ENCODE results near the gene HSD17B13.
"Not testable (repeated sequence)": the region's sequence is repeated elsewhere in the genome, so short reads cannot be mapped to it uniquely, and the experiment has no call there.

The HSD17B13 gene

DNA sequence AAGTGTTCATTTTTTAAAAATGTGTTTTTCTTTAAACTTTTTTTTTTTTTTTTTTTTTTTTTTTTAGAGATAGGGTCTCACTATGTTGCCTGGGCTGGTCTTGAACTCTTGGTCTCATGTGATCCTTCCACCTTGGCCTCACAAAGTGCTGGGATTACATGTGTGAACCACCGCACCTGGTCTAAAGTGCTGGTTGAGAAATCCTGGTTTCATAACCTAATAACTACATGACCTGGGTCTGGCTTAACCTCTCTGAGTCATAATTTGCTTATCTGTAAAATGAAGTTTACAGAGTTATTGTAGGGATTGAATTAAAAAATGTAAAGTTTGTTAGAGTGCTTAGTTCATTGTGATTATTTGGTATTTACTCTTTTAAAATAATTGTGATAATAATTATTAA lies 5.2 kb downstream of the HSD17B13 start:
- DNase-seq (ENCODE audit: extremely low read depth, low read depth), result no peak
- TF ChIP-seq, protein P1, sequence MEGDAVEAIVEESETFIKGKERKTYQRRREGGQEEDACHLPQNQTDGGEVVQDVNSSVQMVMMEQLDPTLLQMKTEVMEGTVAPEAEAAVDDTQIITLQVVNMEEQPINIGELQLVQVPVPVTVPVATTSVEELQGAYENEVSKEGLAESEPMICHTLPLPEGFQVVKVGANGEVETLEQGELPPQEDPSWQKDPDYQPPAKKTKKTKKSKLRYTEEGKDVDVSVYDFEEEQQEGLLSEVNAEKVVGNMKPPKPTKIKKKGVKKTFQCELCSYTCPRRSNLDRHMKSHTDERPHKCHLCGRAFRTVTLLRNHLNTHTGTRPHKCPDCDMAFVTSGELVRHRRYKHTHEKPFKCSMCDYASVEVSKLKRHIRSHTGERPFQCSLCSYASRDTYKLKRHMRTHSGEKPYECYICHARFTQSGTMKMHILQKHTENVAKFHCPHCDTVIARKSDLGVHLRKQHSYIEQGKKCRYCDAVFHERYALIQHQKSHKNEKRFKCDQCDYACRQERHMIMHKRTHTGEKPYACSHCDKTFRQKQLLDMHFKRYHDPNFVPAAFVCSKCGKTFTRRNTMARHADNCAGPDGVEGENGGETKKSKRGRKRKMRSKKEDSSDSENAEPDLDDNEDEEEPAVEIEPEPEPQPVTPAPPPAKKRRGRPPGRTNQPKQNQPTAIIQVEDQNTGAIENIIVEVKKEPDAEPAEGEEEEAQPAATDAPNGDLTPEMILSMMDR (IDR thresholded peaks at IDR 0.05; ENCODE audit: low read depth, low read length, missing control alignments), result no peak
- H3K4me3 ChIP-seq (replicated peaks; ENCODE audit: low read depth, low read length), result no peak overlapping the region

DNA sequence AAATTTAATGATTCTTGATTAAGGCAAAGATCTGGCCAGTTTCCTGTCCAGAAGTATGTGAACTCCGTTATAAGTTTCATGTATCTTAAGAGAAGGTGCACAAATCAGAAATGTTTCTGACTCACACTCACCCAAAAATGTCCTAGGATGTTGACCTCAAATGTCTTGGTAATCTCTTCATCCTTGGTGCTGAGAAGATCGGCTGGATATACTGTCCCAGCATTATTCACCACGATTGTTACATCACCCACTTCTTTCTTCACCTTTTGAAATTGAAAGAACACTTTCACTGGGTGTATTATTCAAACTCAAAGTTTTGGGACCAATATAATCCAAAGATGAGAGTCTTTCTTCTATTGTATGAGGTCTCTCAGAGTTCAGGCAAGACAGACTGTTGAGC lies 5.7 kb downstream of the HSD17B13 start:
- H3K4me3 ChIP-seq (replicated peaks; ENCODE audit: low read depth, low read length), result no peak overlapping the region
- TF ChIP-seq, protein P1 (IDR thresholded peaks at IDR 0.05; ENCODE audit: low read depth, low read length, missing control alignments), result no peak
- DNase-seq (ENCODE audit: extremely low read depth, low read depth), result no peak

DNA sequence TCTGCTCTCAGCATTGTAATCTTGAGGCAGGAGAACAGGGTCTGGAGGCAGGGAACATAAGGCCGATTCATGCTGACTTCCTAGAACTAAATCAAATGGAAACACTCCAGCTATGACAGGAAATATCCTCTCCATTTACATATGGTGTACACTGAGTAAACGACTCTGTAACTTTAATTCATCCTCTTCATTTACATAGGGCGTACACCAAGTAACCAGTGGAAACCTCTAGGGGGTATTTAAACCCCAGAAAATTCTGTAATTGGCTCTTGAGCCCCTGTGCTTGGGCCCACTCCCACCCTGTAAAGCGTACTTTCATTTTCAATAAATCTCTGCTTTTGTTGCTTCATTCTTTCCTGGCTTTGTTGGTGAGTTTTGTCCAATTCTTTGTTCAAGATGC lies 7.7 kb downstream of the HSD17B13 start:
- DNase-seq (ENCODE audit: extremely low read depth, low read depth); H3K4me3 ChIP-seq (replicated peaks; ENCODE audit: low read depth, low read length): not testable (repeated sequence)

DNA sequence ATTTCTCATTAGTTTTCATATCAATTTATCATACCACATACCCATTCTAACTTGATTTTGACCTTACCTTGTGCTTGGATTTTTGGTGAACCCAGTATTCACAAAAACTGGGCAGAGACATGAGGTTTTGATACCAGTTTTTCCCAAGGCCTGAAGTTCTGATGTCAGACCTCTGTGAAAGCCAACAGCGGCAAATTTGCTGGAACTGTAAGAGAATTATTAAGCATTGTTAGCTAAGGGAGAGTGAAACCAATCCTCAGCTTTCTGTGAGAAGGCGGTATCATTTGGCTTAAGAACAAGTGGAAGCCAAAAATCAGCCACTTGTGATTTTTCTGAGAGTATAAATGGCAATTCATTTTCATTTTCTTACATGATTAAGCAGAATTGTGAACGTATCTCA lies 8.9 kb downstream of the HSD17B13 start:
- H3K4me3 ChIP-seq (replicated peaks; ENCODE audit: low read depth, low read length), result no peak overlapping the region
- TF ChIP-seq, protein P1 (IDR thresholded peaks at IDR 0.05; ENCODE audit: low read depth, low read length, missing control alignments), result no peak
- no peak for DNase-seq (ENCODE audit: extremely low read depth, low read depth)

DNA sequence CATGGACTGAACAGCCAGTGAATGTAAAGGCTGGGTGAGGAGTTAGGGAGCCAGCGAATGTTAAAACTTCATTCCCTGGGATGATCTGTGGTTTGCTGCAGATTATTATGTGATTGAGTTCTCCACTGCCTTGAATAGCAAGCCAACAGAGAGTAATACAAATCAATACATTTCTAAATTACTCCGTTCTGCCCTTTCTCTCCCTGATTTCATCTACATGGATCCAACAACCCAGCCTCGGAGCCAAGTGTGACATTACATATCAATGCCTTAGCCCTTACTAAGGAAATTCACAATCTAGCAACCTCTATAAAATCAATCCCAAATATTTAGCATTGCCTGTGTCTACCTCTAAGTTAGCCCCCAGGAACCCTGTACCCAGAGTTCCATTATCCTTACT lies 11.0 kb downstream of the HSD17B13 start:
- TF ChIP-seq, protein P1 (IDR thresholded peaks at IDR 0.05; ENCODE audit: low read depth, low read length, missing control alignments), result no peak
- DNase-seq (ENCODE audit: extremely low read depth, low read depth), result no peak
- no peak overlapping the region for H3K4me3 ChIP-seq (replicated peaks; ENCODE audit: low read depth, low read length)

DNA sequence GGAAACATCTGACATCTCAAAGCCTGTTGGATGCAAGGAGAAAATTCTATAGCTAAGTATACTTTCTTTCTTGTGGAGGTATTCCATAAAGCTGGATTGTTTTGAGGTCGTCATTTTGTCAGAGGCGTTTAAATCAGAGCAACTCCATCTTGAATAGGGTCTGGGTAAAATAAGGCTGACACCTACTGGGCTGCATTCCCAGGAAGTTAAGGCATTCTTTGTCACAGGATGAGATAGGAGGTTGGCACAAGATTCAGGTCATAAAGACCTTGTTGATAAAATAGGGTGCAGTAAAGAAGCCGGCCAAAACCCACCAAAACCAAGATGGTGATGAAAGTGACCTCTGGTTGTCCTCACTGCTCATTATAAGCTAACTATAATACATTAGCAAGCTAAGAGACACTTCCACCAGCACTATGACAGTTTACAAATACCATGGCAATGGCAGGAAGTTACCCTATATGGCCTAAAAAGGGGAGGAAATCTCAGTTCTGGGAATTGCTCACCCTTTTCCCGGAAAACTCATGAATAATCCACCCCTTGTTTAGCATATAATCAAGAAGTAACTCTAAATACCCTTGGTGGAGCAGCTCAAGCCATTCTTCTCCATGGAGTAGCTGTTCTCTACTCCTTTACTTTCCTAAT lies 11.9 kb downstream of the HSD17B13 start:
- TF ChIP-seq, protein P1 (IDR thresholded peaks at IDR 0.05; ENCODE audit: low read depth, low read length, missing control alignments), result no peak
- DNase-seq (ENCODE audit: extremely low read depth, low read depth), result no peak
- H3K4me3 ChIP-seq (replicated peaks; ENCODE audit: low read depth, low read length), result no peak overlapping the region

DNA sequence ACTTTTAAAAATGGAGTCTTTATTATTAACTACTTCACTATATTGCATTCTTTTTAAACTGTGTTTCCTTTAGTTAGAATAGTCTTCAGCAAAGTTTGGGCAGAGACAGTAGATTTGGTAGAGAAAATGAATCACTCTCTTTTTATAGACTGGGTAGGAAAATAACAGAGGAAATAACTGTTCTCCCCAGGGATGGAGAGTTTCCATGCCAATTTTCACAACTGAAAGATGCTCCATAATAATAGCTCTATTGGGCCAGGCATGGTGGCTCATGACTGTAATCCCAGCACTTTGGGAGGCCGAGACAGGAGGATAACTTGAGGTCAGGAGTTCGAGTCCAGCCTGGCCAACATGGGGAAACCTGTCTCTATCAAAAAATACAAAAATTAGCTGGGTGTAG lies 13.1 kb downstream of the HSD17B13 start:
- DNase-seq (ENCODE audit: extremely low read depth, low read depth), result no peak
- TF ChIP-seq, protein P1 (IDR thresholded peaks at IDR 0.05; ENCODE audit: low read depth, low read length, missing control alignments), result no peak

More for the DNA sequence above, 13.1 kb downstream of the HSD17B13 start:
- no peak overlapping the region for H3K4me3 ChIP-seq (replicated peaks; ENCODE audit: low read depth, low read length)

All from HFF-Myc (cell line).